HFFc6 (cell line): ENCODE measurements around the gene ZNF366. TPM values are rescaled to one million over a fixed set of nuclear protein-coding genes. Genes with fewer than 3 reads are reported as not detected.
A peak's percentile ranks its signal among the peaks of the same experiment; 100 is the strongest.

Experiments
- DNase-seq: peaks from one replicate; pipeline ENCODE4 v3.0.0-alpha.2; 2018
- H3K27ac Mint-ChIP-seq: 2 replicates; pipeline ENCODE4 v1.8.0; 2020; ENCODE audit warnings: mild to moderate bottlenecking, mixed read lengths
- H3K27me3 Mint-ChIP-seq: 2 replicates; pipeline ENCODE4 v1.8.0; 2021; ENCODE audit warnings: mild to moderate bottlenecking, moderate library complexity, mixed read lengths; ENCODE audit not compliant: insufficient read depth
- H3K36me3 Mint-ChIP-seq: 2 replicates; pipeline ENCODE4 v1.8.0; 2021; ENCODE audit warnings: low read depth, mixed read lengths
- H3K4me1 Mint-ChIP-seq: 2 replicates; pipeline ENCODE4 v1.8.0; 2020; ENCODE audit warnings: low read depth, mixed read lengths
- H3K4me3 Mint-ChIP-seq: 2 replicates; pipeline ENCODE4 v1.8.0; 2020; ENCODE audit warnings: mild to moderate bottlenecking, moderate library complexity, mixed read lengths
- H3K9me3 Mint-ChIP-seq: 2 replicates; pipeline ENCODE4 v1.8.0; 2020; ENCODE audit warnings: mild to moderate bottlenecking, mixed read lengths
- CTCF ChIP-seq: fragments of 200-600 bp; sonication (generic); IDR thresholded peaks from 2 replicates; pipeline ENCODE4 v1.5.0; 2021; ENCODE audit warnings: antibody characterized with exemption, mild to moderate bottlenecking
- total RNA-seq, 6 experiments: library from RNA; stranded (reverse); fragmentation: NEBNext Ultra II Directional; extraction: Animal tissue kit (Norgen Biotek cat#: 25700); gene quantifications; 2 replicates in 1 of 6; 3 replicates in 5 of 6; pipeline ENCODE4 v1.2.3, GENCODE V29; 2021

The ZNF366 gene
- total RNA-seq, 6 experiments from 2014 or later: not detected

- no peak for DNase-seq
- Mint-ChIP-seq H3K27ac (no peak overlapping the region), H3K9me3 (no peaks in the 10 kb centered on the region), H3K27me3 (no peaks in the 10 kb centered on the region; the same call in 1 of the 2 replicates), H3K4me1 (peaks cover 11% of the 10 kb centered on the region), H3K4me3 (no peak overlapping the region), H3K36me3 (no peaks in the 10 kb centered on the region)
- TF ChIP-seq CTCF: no peak
These were observed 49.7 kb downstream of the ZNF366 start for GRCh38 chr5:72457491-72457890.

GRCh38 chr5:72456391-72457074 lies 50.7 kb downstream of the ZNF366 start:
- no peak overlapping the region for H3K4me3 Mint-ChIP-seq
- no peak for DNase-seq
- H3K27ac Mint-ChIP-seq: no peak overlapping the region
- TF ChIP-seq CTCF: no peak
- H3K9me3 Mint-ChIP-seq: no peaks in the 10 kb centered on the region
- H3K36me3 Mint-ChIP-seq: no peaks in the 10 kb centered on the region
- H3K4me1 Mint-ChIP-seq: peaks cover 21% of the 10 kb centered on the region
- peaks cover 2% of the 10 kb centered on the region for H3K27me3 Mint-ChIP-seq

- Mint-ChIP-seq H3K4me1 (peaks cover 32% of the 10 kb centered on the region), H3K36me3 (no peaks in the 10 kb centered on the region), H3K4me3 (no peak overlapping the region), H3K27ac (no peak overlapping the region), H3K27me3 (peaks cover 2% of the 10 kb centered on the region; the same call in 1 of the 2 replicates), H3K9me3 (no peaks in the 10 kb centered on the region)
- no peak for DNase-seq
- TF ChIP-seq CTCF: no peak
These were observed 51.7 kb downstream of the ZNF366 start for GRCh38 chr5:72455476-72455875.

- no peak for DNase-seq
- no peak overlapping the region for H3K27ac Mint-ChIP-seq
- peaks cover 32% of the 10 kb centered on the region for H3K4me1 Mint-ChIP-seq
- no peaks in the 10 kb centered on the region for H3K36me3 Mint-ChIP-seq
- H3K27me3 Mint-ChIP-seq: peaks cover 2% of the 10 kb centered on the region; the same call in 1 of the 2 replicates
- no peak overlapping the region for H3K4me3 Mint-ChIP-seq
- no peak for TF ChIP-seq CTCF
- H3K9me3 Mint-ChIP-seq: no peaks in the 10 kb centered on the region
These were observed 52.2 kb downstream of the ZNF366 start for GRCh38 chr5:72454996-72455395.

GRCh38 chr5:72453246-72453775 lies 53.9 kb downstream of the ZNF366 start:
- peaks cover 45% of the 10 kb centered on the region for H3K4me1 Mint-ChIP-seq

More at GRCh38 chr5:72453246-72453775, 53.9 kb downstream of the ZNF366 start:
- no peak overlapping the region for H3K4me3 Mint-ChIP-seq
- no peaks in the 10 kb centered on the region for H3K9me3 Mint-ChIP-seq
- no peak for TF ChIP-seq CTCF
- peak overlapping the region; percentile 99; the same call in 1 of the 2 replicates for H3K27ac Mint-ChIP-seq
- DNase-seq: no peak
- no peaks in the 10 kb centered on the region for H3K36me3 Mint-ChIP-seq
- peaks cover 2% of the 10 kb centered on the region for H3K27me3 Mint-ChIP-seq
